ENCODE data around the gene POLR1A.

Gene POLR1A

GRCh38 chr2:86097114-86097896 is 8.4 kb downstream of the POLR1A start:
- DNase-seq (ENCODE audit: low spot score), result no peak

GRCh38 chr2:86094229-86094628 is 11.5 kb downstream of the POLR1A start:
- no peak for DNase-seq (ENCODE audit: low spot score)

DNA sequence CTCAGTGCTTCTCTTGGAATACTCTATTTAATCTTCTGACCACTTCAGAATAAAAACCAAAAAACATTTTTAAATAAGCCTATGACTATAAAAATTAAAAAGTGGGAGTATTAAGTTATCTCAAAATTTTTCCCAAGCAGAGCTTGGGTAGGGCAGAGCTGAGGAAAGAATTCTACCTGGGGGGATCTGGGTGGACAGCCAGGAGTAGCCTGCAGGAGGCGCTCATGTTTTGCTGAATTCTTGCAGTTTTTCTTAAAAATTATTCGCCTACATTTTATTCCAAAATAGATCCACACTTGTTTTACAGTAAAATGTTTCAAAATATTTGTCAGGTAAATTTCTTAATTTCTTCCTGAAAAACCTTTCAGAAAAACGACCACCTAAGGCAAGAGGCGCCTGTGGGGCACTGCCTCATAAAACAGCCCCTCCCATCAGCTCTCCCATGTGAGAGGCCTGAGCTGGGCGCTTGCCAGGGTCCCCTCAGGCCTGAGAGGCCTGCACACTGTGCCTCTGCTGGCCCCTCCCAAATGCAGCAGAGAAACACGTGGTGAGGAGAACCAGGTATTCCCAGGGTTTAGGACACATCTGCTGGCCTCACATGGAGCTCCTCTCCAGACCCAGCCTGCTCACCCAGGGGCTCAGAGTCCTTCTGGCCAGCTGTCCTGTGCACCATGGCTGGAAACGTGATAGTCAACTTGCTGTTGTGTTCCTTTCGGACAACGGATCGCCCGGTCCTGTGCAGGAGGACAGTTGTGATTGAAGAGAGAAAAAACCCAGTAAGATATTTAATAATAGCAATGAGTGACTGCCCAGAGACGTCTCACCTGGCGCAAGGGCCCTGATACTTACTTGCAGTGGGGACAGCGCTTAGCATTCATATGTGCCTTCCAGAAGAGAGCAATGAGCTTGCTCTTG is 17.5 kb downstream of the POLR1A start:
- no peak for DNase-seq (ENCODE audit: low spot score)

DNA sequence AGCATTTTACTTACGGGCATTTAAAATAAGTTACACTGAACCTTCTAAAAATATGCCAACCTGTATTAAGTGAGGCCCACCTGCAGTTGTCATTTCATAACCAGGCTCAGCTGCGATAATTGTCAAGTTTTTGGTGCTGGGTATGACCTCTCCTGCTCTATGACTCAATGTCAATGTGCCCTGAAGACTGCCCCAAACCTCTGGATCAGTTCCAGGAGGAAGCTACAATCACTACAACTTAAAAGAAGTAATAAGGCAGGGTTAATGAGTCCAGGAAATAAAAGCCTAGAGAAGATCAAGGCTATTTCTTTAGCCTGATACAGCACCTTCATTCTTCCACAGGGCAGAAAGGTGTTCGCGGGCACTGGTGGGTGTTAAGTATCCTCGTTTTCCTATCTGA is 22.9 kb downstream of the POLR1A start:
- peak; percentile 47 for DNase-seq (ENCODE audit: low spot score)

DNA sequence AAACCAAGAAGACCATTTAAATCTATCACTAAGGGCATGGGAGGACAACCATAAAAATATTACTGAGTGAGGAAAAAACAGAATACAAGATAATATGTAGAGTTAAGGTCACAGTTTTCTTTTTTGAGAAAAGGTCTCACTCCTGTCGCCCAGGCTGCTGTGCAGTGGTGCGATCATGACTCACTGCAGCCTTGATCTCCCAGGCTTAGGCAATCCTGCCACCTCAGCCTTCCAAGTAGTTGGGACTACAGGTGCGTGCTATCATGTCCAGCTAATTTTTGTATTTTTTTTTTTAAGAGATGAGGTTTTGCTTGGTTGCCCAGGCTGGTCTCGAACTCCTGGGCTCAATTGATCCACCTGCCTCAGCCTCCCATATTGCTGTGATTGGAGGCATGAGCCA is 24.0 kb downstream of the POLR1A start:
- peak; percentile 38 for DNase-seq (ENCODE audit: low spot score)

DNA sequence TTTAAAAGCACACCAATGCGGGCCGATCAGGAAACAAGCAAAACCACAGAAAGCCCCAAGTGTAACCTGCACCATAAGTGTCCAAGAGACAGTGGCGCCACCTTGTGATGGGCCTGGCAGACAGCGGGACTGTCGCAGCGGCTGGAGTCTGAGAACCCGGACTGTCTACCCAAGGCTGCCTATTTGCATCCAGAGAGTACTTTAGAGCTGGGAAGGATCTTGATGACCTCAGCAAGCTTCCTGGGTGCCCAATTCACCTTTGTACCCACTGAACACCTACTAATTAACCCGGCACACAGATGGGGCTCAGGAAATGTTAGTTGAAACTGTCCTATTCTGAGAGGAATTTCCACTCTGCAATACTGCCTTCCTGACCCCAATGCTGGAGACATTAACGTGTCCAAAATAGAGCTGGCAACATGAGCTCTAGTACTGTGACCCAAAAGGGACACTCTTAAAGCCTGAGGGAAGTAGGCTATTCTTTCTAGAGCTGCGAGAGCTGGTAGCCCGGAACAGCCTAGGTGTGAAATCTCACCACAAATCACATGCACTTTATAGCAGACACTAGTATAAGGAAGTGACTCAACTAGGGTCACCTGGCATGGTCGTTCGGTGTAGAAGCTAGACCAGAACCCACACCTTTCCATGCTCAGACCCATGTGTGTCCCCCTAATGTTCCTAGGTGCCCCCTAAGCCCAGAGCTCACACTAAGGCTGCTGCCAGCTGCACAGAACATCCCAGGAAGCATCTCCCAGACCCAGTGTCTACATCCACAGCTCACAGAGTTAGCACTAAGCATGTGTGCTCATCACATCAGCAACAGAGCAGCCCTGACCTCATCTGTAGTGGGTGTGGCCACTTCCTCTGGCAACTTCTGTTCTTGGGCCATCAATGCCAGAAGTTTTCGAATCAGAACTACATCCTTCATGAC is 25.4 kb downstream of the POLR1A start:
- DNase-seq (ENCODE audit: low spot score), result peak; percentile 75

DNA sequence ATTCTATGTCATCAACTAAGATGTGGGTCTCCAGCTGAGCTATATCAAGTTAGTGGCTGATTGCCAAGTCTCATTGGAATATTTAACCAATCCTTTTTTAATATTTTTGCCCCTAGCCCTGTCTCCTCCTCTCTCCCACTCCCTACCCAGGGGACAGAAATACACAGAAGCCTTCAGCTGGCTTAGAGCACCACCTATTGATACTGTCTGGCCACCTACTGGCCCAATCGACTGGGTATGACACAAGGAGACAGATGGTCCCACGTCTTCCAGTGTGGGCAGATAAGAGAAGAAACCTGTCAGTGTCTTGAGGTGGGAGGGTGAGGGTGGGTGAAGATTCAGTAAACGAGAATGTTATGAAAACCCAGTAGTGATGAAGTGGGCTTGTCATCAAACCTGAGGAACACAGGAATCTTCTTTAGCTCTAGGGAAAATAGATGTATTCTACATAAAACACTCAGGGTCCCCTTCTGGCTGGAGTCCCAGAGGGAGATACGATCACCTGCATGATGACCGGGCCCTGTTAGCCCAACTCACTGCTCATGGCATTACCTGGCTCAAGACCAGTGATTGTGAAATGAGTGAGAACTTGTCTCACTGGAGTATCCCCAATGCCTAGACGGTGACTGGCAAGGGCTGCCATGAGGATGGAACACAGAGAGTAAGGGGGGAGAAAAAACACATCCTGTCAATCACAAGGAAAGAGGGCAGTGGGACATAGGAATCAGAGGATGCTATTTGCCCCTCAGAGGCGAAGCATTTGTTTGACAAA is 26.7 kb downstream of the POLR1A start:
- DNase-seq (ENCODE audit: low spot score), result peak; percentile 33

DNA sequence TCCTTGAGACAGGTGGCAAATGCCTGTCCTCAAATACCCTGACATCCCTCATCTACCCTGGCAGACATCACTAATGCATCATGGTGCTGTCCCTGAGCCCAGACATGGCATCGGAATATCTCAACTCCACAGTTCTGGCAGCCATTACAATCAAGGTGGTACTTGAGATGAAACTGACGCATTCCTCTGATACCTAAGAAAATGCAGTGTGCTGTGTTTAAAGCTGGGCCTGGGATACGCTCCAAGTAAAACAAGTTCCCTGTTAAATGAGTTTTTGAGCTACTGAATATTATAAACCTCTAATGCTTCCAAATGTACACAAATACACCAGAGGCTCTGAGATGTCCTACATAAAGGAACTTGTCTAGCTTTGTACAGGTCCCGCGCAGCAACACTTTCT is 29.8 kb downstream of the POLR1A start:
- no peak for DNase-seq (ENCODE audit: low spot score)

DNA sequence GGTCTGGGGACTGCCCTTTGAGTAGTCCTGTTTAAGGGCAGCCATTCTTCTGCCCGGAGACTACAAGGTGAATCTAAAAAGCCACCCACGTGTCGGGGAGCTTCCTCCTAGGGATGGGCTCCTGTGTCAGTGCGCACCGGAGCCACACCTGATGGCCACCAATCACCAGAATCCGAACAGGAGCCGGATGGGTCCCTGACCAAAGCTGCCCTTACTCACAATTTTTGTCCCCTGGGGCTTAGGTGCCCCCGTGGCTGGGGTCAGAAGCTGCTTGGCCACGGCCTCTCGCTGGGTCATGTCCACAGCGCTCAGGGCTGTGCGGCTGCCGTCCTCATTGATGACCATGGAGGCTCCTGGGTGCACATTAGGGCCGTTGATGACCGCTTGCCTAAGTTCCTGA is 30.9 kb downstream of the POLR1A start:
- no peak for DNase-seq (ENCODE audit: low spot score)

DNA sequence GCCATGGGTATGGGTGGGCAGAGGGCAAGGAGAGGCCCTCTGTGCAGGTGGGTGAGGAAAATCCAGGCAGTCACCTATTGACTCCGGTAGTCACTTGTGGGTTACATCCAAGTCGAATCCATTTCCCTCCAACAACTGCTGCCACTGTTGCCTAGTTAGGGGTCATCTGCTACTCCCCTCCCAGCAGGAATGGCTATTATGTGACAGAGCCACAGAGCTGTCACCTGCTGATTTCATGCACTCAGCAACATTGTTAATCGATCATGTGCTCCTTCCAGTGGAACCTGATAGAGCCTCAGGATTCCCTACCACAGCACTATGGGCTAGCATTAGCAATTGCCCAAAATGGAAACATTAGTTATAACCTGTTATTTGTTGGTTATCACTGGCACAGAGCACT is 31.4 kb downstream of the POLR1A start:
- no peak for DNase-seq (ENCODE audit: low spot score)

GRCh38 chr2:86073225-86073624 is 32.5 kb downstream of the POLR1A start:
- DNase-seq (ENCODE audit: low spot score), result no peak

DNA sequence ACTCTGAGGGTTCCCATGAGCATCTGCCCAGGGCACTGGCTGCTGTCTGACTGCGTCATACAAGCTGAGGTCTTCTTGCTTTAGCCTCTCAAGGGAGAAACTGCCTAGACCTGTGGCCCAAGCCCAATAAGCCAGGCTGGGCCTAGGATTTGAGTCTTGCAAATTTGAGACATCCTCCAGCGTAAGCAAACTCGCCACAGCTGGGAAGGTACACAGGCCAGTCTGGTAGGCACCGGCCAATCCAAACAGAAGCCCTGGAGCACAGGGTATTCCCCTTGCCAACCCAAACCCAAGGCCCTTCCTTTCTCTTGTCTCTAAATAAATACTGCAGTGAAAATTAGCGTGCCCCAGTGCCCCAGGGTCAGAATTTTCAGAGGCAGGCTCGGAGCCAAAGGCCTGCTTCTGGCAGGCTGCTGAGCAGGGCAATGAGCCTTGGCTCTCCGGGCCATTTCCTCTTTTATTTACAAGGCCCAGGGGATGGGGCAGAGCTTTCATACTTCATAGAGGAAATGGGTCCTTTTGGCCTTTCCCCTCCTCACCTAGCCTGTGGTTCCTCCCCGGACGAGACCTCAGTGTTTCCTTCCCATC is 33.3 kb downstream of the POLR1A start:
- peak; percentile 42 for DNase-seq (ENCODE audit: low spot score)

DNA sequence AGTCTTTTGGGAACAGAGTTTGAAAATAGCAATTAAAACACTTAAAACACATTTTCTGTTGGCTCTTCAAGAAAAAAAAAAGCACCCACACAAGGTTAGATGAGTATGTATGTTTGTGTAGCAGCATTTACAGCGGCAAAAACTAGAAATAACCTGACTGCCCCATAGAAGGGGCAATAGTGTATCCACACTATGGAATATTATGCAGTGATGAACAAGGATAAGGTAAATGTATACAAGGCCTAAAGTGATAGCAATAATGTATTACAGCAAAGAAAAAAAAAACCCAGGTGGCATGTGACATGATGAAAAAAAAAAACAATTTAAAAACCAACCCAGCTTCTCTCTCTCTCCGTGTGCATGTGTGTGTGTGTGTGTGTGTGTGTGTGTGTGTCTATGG is 34.8 kb downstream of the POLR1A start:
- DNase-seq (ENCODE audit: low spot score), result no peak

GRCh38 chr2:86069783-86070339 is 35.8 kb downstream of the POLR1A start:
- DNase-seq (ENCODE audit: low spot score), result no peak

- no peak for DNase-seq (ENCODE audit: low spot score)
Measured at GRCh38 chr2:86069091-86069685, 36.5 kb downstream of the POLR1A start.

DNA sequence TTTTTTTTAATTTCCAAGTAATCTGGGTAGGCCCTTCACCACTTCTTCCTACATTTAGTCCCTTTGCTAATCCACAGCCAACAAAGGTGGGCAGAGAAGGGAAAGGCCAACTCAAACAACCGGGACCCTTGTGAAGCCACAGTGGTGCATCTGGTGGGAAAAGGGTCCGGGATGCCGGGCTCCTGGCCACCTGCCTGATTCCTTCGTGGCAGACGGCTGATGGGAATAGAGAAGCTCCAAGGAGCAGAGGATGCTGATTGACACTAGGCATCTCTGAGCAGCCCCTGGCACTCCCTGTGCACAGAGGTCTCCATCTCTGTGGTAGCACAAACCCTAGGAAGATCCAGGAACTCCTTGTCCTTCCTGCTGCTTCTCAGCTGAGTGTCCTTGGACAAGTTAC is 37.0 kb downstream of the POLR1A start:
- DNase-seq (ENCODE audit: low spot score), result no peak

DNA sequence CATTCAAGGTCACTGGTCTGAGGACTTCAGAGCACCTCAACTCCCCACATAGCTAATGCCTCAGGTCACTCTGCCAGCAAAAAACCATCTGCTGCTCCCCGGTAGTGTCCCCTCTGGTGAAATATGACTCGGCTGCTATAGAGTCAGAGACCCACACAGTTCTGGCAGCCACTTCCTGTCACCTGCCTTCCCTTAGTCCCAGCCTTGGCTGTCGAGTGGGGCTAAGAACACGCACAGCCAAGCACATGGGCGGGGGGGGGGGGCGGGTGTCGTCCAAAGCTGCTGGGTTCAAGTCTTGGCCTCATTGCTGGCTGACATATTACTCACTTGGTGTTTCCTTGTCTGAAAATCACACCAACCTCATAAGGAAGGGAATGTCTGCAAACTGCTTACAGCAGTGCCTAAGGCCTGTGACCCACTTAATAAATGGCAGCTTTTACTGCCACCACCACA is 37.5 kb downstream of the POLR1A start:
- peak; percentile 75 for DNase-seq (ENCODE audit: low spot score)

DNA sequence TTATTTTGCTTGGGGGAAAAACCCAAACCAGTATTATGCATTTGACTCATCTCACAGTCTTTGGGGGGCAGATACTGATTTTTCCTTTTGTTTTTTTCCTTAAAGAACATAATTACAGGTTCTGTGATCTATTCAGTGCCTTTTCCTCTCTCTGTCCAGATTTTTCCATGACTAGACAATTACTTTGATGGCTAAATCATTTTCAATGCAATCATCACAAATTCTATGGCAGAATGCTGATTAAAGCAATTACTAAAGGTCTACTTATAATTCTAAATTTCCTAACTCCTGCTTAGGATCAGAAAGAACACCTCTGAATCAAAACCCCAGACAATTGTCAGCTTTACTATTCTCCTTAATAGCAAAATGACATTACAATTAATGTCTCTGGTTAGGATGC is 38.8 kb downstream of the POLR1A start:
- no peak for DNase-seq (ENCODE audit: low spot score)

GRCh38 chr2:86066007-86066578 is 39.6 kb downstream of the POLR1A start:
- no peak for DNase-seq (ENCODE audit: low spot score)

- DNase-seq (ENCODE audit: low spot score), result no peak
Measured at GRCh38 chr2:86065512-86065911, 40.2 kb downstream of the POLR1A start.
